IPS DF 19.7 (cell line): ENCODE measurements around the gene CPTP.
"Not testable (repeated sequence)": the region's sequence is repeated elsewhere in the genome, so short reads cannot be mapped to it uniquely, and the experiment has no call there.

Experiments used
- DNase-seq: peaks from one replicate; pipeline ENCODE4 v3.0.0-alpha.2; 2013; ENCODE audit warnings: low read depth, low spot score

CPTP gene

GRCh38 chr1:1361982-1362423 is 37.4 kb downstream of the CPTP start:
- no peak for DNase-seq

DNA sequence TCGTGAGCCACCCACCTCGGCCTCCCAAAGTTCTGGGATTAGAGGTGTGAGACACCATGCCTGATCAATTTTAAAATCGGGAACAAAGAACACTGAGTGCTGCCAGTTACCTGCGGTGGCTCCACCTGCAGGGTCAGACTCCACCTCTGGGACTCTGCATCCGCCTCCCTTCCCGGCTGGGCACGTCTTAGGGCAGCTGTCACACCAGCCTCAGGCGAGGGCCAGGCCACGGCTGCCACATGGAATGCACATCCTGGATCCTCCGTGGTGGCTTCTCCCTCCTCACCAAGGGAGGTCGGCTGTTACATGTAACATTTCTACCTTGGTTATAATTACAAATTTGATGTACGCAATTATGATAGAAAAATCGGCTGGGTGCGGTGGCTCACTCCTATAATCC is 39.7 kb downstream of the CPTP start:
- DNase-seq = no peak

GRCh38 chr1:1365875-1366698 is 41.5 kb downstream of the CPTP start:
- no peak for DNase-seq

- no peak for DNase-seq
Observed at GRCh38 chr1:1366699-1367066, 42.1 kb downstream of the CPTP start.

- DNase-seq = no peak
Observed at GRCh38 chr1:1367315-1367714, 42.7 kb downstream of the CPTP start.

- not testable (repeated sequence) for DNase-seq
Observed at GRCh38 chr1:1370094-1370493, 45.5 kb downstream of the CPTP start.

- DNase-seq = no peak
Observed at GRCh38 chr1:1370771-1371300, 46.2 kb downstream of the CPTP start.

DNA sequence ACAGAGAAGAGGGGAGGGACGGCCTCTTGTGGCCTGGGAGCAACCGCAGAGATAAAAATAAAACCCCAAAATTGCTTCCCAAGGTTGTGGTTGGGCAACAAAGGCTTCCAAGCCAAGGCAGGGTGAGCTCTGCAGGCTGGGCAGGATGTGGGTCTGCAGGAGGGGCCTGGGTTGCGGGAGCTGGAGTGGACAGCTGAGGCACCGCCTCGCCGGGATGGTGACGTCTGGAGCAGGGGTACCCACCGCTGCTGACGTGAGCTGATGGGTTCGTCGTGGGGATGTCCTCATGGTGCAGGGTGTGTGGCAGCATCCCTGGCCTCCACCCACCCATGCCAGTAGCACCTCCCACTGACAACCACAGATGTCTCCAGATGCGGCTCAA is 46.8 kb downstream of the CPTP start:
- DNase-seq = no peak

DNA sequence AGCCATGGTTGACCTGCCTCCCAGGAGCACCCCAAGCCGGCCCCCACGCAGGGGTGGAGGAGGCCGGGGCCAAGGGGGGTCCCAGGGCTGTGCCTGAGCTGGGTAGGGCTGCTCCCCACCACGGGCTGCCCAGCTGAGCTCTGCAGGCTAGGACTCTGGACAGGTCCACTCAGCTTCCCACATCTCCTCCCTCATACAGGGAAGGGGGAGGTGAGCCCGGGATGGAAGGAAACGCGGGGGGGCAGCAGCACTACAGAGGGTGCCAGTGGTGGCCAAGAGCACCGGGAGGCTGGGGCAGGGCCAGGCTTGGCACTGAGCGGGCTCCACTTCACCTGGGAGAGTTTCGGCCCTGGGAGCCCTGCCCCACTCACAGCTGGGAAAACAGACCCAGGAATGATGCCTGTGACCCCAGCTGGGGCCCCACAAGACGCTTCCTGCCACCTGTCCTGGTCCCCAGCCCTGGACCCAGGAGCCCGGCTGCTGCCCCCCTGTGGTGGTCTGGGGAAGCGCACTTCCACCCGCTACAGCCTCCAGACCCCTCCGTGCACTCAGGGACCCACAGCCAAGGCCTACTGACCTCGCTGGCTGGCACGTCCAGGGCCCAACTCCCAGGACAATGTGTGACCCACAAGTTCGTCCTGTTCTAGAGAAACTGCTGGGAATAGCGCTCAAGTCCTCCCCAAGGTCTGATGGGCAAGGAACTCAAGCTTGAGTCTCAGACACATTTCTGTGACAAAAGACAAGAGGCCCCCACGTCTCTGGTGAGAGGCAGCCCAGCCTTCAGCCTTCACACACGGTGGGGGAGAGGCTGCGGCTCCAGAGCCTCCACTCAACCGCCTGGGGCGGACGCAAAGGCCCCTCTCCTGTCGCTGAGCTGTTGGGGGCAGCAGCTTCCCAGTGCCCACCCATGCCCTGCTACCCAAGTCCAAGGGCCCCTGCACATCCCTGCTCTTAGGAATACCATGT is 47.4 kb downstream of the CPTP start:
- DNase-seq = no peak

- no peak for DNase-seq
Observed at GRCh38 chr1:1373051-1373814, 48.6 kb downstream of the CPTP start.

GRCh38 chr1:1373815-1374588 is 49.4 kb downstream of the CPTP start:
- no peak for DNase-seq

GRCh38 chr1:1374589-1374928 is 50.0 kb downstream of the CPTP start:
- no peak for DNase-seq

GRCh38 chr1:1374929-1375662 is 50.5 kb downstream of the CPTP start, which contains the start of gene AURKAIP1:
TSS of gene AURKAIP1 (minus strand) at chr1:1375207. CDS start at chr1:1374756, 451 bp downstream.
- DNase-seq = peak; percentile 98

GRCh38 chr1:1376551-1377226 is 52.1 kb downstream of the CPTP start:
- DNase-seq = no peak

DNA sequence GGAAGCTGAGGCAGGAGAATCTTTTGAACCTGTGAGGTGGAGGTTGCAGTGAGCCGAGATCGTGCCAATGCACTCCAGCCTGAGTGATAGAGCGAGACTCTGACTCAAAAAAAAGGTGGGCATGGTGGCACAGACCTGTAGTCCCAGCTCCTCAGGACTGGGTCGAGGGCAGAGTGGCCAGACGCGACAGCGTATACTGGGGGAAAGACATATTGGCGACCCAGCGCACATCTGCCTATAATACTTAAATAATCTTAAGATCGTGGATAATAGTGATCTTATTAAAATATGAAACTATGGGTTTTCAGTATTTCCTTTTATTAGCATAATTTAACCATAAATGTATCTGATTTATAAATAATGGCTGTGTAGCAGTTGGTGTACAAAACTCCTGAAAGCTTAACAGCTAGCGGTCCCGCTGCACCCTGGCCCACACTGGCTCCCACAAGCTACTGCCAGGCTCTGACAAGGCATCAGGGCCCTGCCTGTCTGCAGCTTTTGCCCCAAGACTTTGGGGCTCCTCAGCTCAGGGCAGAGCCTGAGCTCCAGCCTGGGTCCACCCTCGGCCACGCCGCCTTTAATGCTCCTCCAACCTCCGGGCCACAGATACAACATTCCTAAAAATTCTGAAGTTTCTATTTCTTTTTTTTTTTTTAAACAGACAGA is 53.1 kb downstream of the CPTP start:
- DNase-seq = no peak
